CD14-positive monocyte (primary cell): ENCODE results near the gene ZNF780B. TPM values are rescaled to one million over a fixed set of nuclear protein-coding genes. Genes with fewer than 3 reads are reported as not detected.
A peak's percentile ranks its signal among the peaks of the same experiment; 100 is the strongest.

ENCODE experiments used
- DNase-seq, 3 donors: peaks; one replicate each; pipeline ENCODE4 v3.0.0-alpha.2; 2011 to 2022
- H2AFZ ChIP-seq: 2 replicates; pipeline ENCODE4 v1.6.0; 2012; ENCODE audit warnings: mild to moderate bottlenecking, low read depth, low read length, inconsistent platforms; ENCODE audit not compliant: insufficient read depth, poor library complexity, severe bottlenecking
- H3K27ac ChIP-seq, 2 donors: 1 replicate in 1 of 2; 2 replicates in 1 of 2; pipeline ENCODE4 v1.5.1; 2012 to 2013; ENCODE audit warnings: low read length in 2 of 2, control low read depth in 1 of 2, inconsistent platforms in 1 of 2, low read depth in 1 of 2, mild to moderate bottlenecking in 1 of 2
- H3K27me3 ChIP-seq, 2 donors: one replicate each; pipeline versions ENCODE4 v1.6.0 to v1.6.1; 2011 to 2013; ENCODE audit warnings: low read length in 2 of 2; ENCODE audit not compliant: control insufficient read depth in 2 of 2, insufficient read depth in 2 of 2
- H3K36me3 ChIP-seq, 2 donors: replicated peaks in 1 of 2; 1 replicate in 1 of 2; 2 replicates in 1 of 2; pipeline versions ENCODE4 v1.5.1 to v1.6.1; 2012 to 2013; ENCODE audit warnings: low read length in 2 of 2, control low read depth in 1 of 2, inconsistent platforms in 1 of 2, mild to moderate bottlenecking in 1 of 2; ENCODE audit not compliant: insufficient read depth in 2 of 2, control insufficient read depth in 1 of 2
- H3K4me1 ChIP-seq, 2 donors: 1 replicate in 1 of 2; 2 replicates in 1 of 2; pipeline versions ENCODE4 v1.5.1 to v1.6.1; 2012 to 2013; ENCODE audit warnings: low read length in 2 of 2, control low read depth in 1 of 2, inconsistent platforms in 1 of 2, mild to moderate bottlenecking in 1 of 2, moderate library complexity in 1 of 2; ENCODE audit not compliant: insufficient read depth in 2 of 2, control insufficient read depth in 1 of 2
- H3K4me2 ChIP-seq: replicated peaks from 2 replicates; pipeline ENCODE3; 2012; ENCODE audit warnings: low read length, moderate library complexity, mild to moderate bottlenecking; ENCODE audit not compliant: poor library complexity, severe bottlenecking; ENCODE audit errors: extremely low read depth
- H3K4me3 ChIP-seq, 3 experiments: fragments of 200-600 bp in 1 of 3; sonication (generic) in 1 of 3; replicated peaks in 1 of 3; 1 replicate in 2 of 3; 2 replicates in 1 of 3; pipeline ENCODE4 v1.5.1; 2011 to 2013; ENCODE audit warnings: low read length in 3 of 3, mild to moderate bottlenecking in 3 of 3, control low read depth in 2 of 3, low read depth in 2 of 3, inconsistent platforms in 1 of 3, moderate library complexity in 1 of 3
- H3K79me2 ChIP-seq: 2 replicates; pipeline ENCODE4 v1.6.0; 2012; ENCODE audit warnings: mild to moderate bottlenecking, control low read depth, inconsistent platforms, low read length, moderate library complexity; ENCODE audit not compliant: insufficient read depth
- H3K9ac ChIP-seq: 2 replicates; pipeline ENCODE4 v1.6.0; 2017; ENCODE audit warnings: low read length, mild to moderate bottlenecking; ENCODE audit not compliant: insufficient read depth, poor library complexity, severe bottlenecking
- H3K9me3 ChIP-seq, 2 donors: replicated peaks in 1 of 2; 1 replicate in 1 of 2; 2 replicates in 1 of 2; pipeline versions ENCODE4 v1.5.1 to v1.6.1; 2012 to 2013; ENCODE audit warnings: low read length in 2 of 2, control low read depth in 1 of 2; ENCODE audit not compliant: control insufficient read depth in 1 of 2, insufficient read depth in 1 of 2
- H4K20me1 ChIP-seq: 2 replicates; pipeline ENCODE4 v1.6.0; 2012; ENCODE audit warnings: mild to moderate bottlenecking, low read length, control low read depth, moderate library complexity; ENCODE audit not compliant: insufficient read depth
- H3K27ac Mint-ChIP-seq, 7 donors: one replicate each; pipeline ENCODE4 v1.8.0; 2020; ENCODE audit warnings: mild to moderate bottlenecking in 7 of 7, mixed read lengths in 7 of 7, moderate library complexity in 6 of 7, inconsistent platforms in 2 of 7
- H3K27me3 Mint-ChIP-seq, 3 donors: one replicate each; pipeline ENCODE4 v1.8.0; 2021 to 2022; ENCODE audit warnings: low read depth in 3 of 3, mild to moderate bottlenecking in 3 of 3, mixed read lengths in 3 of 3, moderate library complexity in 3 of 3, inconsistent platforms in 1 of 3
- H3K36me3 Mint-ChIP-seq, 2 donors: one replicate each; pipeline ENCODE4 v1.8.0; 2020; ENCODE audit warnings: mixed read lengths in 2 of 2, inconsistent platforms in 1 of 2, mild to moderate bottlenecking in 1 of 2
- H3K4me1 Mint-ChIP-seq: one replicate; pipeline ENCODE4 v1.8.0; 2020; ENCODE audit warnings: mild to moderate bottlenecking, mixed read lengths
- H3K4me3 Mint-ChIP-seq, 2 donors: one replicate each; pipeline ENCODE4 v1.8.0; 2020; ENCODE audit warnings: mild to moderate bottlenecking in 2 of 2, mixed read lengths in 2 of 2, moderate library complexity in 1 of 2
- H3K9me3 Mint-ChIP-seq, 7 donors: one replicate each; pipeline ENCODE4 v1.8.0; 2020 to 2022; ENCODE audit warnings: mixed read lengths in 7 of 7, mild to moderate bottlenecking in 6 of 7, moderate library complexity in 6 of 7, inconsistent platforms in 2 of 7
- CTCF ChIP-seq: fragments of 200-600 bp; IDR thresholded peaks from one replicate; pipeline ENCODE4 v1.8.0; 2022; ENCODE audit warnings: antibody characterized with exemption, mild to moderate bottlenecking
- WGBS: methylation state at CpG from one replicate; pipeline ENCODE4 v1.1.5; 2013; ENCODE audit warnings: missing lambda C conversion rate; ENCODE audit not compliant: insufficient coverage; 5-methylcytosine and 5-hydroxymethylcytosine counted together
- intact Hi-C, 2 donors: fragments of 100-400 bp; cut with micrococcal nuclease; formaldehyde crosslinking; loops; one replicate each; pipeline versions ENCODE4 v1.15.0 to v1.15.1; 2023
- polyA minus RNA-seq: library from RNA; depleted of rRNA, polyadenylated mRNA; stranded (reverse); fragments of >200 nt; gene quantifications from 2 replicates; pipeline ENCODE4 v1.2.3, GENCODE V29; 2012
- polyA plus RNA-seq, 3 donors: library from polyadenylated mRNA; depleted of rRNA in 1 of 3; unstranded in 2 of 3; stranded (reverse) in 1 of 3; fragments of 300-500 nt in 2 of 3; fragments of >200 nt in 1 of 3; fragmentation: Illumina TruSeq in 2 of 3; gene quantifications; 1 replicate in 2 of 3; 2 replicates in 1 of 3; pipeline ENCODE4 v1.2.3, GENCODE V29; 2012 to 2021
- total RNA-seq, 12 experiments: library from RNA in 1 of 12; stranded (reverse) in 1 of 12; fragments of 120-200 nt in 1 of 12; gene quantifications; one replicate each; pipeline ENCODE4 v1.2.4 and lab custom pipeline; 2013 to 2026; ENCODE audit warnings: mixed read lengths in 6 of 12, inconsistent platforms in 1 of 12

ZNF780B gene
- 21.0 TPM for total RNA-seq (2013)
- polyA plus RNA-seq, result 1 to 10 TPM; 2.0 to 3.3 (median 3.1) TPM
- polyA minus RNA-seq, result 3.7 and 4.2 TPM in 2 replicates
- 6.5 to 15.8 (median 10.8) reads per million in 11 experiments for total RNA-seq (lab: John Stamatoyannopoulos, UW)

GRCh38 chr19:40055832-40056504 lies at the start of gene ZNF780B:
TSS of gene ZNF780B (minus strand) at chr19:40056231. CDS start at chr19:40050332, 5,899 bp downstream.
- Histone ChIP-seq H3K79me2 (peaks cover 31% of the 10 kb centered on the region), H4K20me1 (no peaks in the 10 kb centered on the region), H3K4me1 (peaks cover 9 to 15% of the 10 kb centered on the region in 2 donors), H2AFZ (peak within 1 kb of the TSS; percentile 95), H3K4me3 (peak within 1 kb of the TSS; percentile 56 to 93 (median 75)), H3K36me3 (no peaks in the 10 kb centered on the region), H3K27ac (peak within 1 kb of the TSS; percentile 32 to 89), H3K9ac (peak within 1 kb of the TSS; percentile 73), H3K4me2 (peak within 1 kb of the TSS; percentile 76), H3K27me3 (peaks cover 0 to 15% of the 10 kb centered on the region in 2 donors), H3K9me3 (peaks cover 0 to 19% of the 10 kb centered on the region in 2 donors)
- H3K4me1 Mint-ChIP-seq, result peaks cover 33% of the 10 kb centered on the region
- intact Hi-C loops, result no loop called here
- under 1% methylated on average over 33 of the region's 41 CpGs for WGBS
- H3K4me3 Mint-ChIP-seq, result peak within 1 kb of the TSS; percentile 100
- H3K27me3 Mint-ChIP-seq, result peaks cover 5 to 18% (median 8%) of the 10 kb centered on the region in 3 donors
- peaks cover 4 to 8% of the 10 kb centered on the region in 2 donors for H3K36me3 Mint-ChIP-seq
- TF ChIP-seq CTCF, result no peak
- peak; percentile 31 to 44 (median 36) for DNase-seq
- H3K9me3 Mint-ChIP-seq, result peaks cover 16 to 28% (median 20%) of the 10 kb centered on the region in 7 donors
- peak within 1 kb of the TSS; percentile 47 to 94 (median 88) for H3K27ac Mint-ChIP-seq

- Histone ChIP-seq H3K27me3 (peaks cover 2 to 5% of the 10 kb centered on the region in 2 donors), H3K27ac (no peak overlapping the region), H3K4me2 (no peak overlapping the region), H3K4me1 (no peaks in the 10 kb centered on the region), H3K79me2 (no peaks in the 10 kb centered on the region), H3K36me3 (no peaks in the 10 kb centered on the region), H2AFZ (no peak overlapping the region), H3K4me3 (no peak overlapping the region), H3K9me3 (no peaks in the 10 kb centered on the region), H3K9ac (no peak overlapping the region), H4K20me1 (no peaks in the 10 kb centered on the region)
- Mint-ChIP-seq H3K9me3 (peaks cover 0 to 8% (median 5%) of the 10 kb centered on the region in 7 donors), H3K4me1 (no peaks in the 10 kb centered on the region), H3K36me3 (no peaks in the 10 kb centered on the region), H3K27me3 (peaks cover 6 to 9% (median 7%) of the 10 kb centered on the region in 3 donors), H3K27ac (no peak overlapping the region), H3K4me3 (no peak overlapping the region)
- TF ChIP-seq CTCF, result no peak
- intact Hi-C loops, result no loop called here
- DNase-seq, result no peak
- WGBS, result no CpG with 5 or more reads among the region's 1 CpG
These were observed 48.7 kb upstream of the ZNF780B start for GRCh38 chr19:40104754-40105153.
